ENCODE measurements around the gene EFCAB11.
A peak's percentile ranks its signal among the peaks of the same experiment; 100 is the strongest.

EFCAB11 gene

GRCh38 chr14:89956661-89957009 is 2.1 kb upstream of the EFCAB11 start:
- DNase-seq = no peak

- DNase-seq = peak; percentile 94
These were observed 1.5 kb upstream of the EFCAB11 start, which contains the start of gene TDP1 for GRCh38 chr14:89955745-89956660. TSS of gene TDP1 (plus strand) at chr14:89955927. CDS start at chr14:89963115, 7,188 bp downstream.

- DNase-seq = no peak
These were observed 653 bp upstream of the EFCAB11 start for GRCh38 chr14:89955022-89955744.

- DNase-seq = no peak
These were observed 928 bp downstream of the EFCAB11 start for GRCh38 chr14:89953602-89954001.

GRCh38 chr14:89952576-89952975 is 2.0 kb downstream of the EFCAB11 start:
- DNase-seq = no peak

GRCh38 chr14:89947344-89947743 is 7.2 kb downstream of the EFCAB11 start:
- no peak for DNase-seq

- DNase-seq = no peak
These were observed 12.6 kb downstream of the EFCAB11 start for GRCh38 chr14:89941830-89942377.

GRCh38 chr14:89936654-89937185 is 17.8 kb downstream of the EFCAB11 start:
- no peak for DNase-seq

- no peak for DNase-seq
These were observed 21.5 kb downstream of the EFCAB11 start for GRCh38 chr14:89933002-89933401.

GRCh38 chr14:89927186-89927865 is 27.2 kb downstream of the EFCAB11 start:
- DNase-seq = no peak

GRCh38 chr14:89926694-89927093 is 27.8 kb downstream of the EFCAB11 start:
- no peak for DNase-seq

- no peak for DNase-seq
These were observed 30.3 kb downstream of the EFCAB11 start for GRCh38 chr14:89924268-89924667.

GRCh38 chr14:89922031-89922907 is 32.3 kb downstream of the EFCAB11 start:
- no peak for DNase-seq

- no peak for DNase-seq
These were observed 33.2 kb downstream of the EFCAB11 start for GRCh38 chr14:89921346-89921745.

- DNase-seq = no peak
These were observed 34.5 kb downstream of the EFCAB11 start for GRCh38 chr14:89920056-89920455.

GRCh38 chr14:89918721-89919120 is 35.8 kb downstream of the EFCAB11 start:
- no peak for DNase-seq

GRCh38 chr14:89915114-89915878 is 39.2 kb downstream of the EFCAB11 start:
- peak; percentile 53 for DNase-seq

GRCh38 chr14:89912667-89913211 is 41.8 kb downstream of the EFCAB11 start:
- DNase-seq = no peak

- DNase-seq = no peak
These were observed 42.3 kb downstream of the EFCAB11 start for GRCh38 chr14:89912221-89912620.

All from RPMI8226 (cell line).